A673 (cell line): ENCODE measurements around the gene BANP. TPM values are rescaled to one million over a fixed set of nuclear protein-coding genes. Genes with fewer than 3 reads are reported as not detected.

ENCODE experiments used
- BruUV-seq: library from RNA; stranded (reverse); fragments of 400-500 nt; replicated peaks from 2 replicates; lab custom pipeline; 2021; lab: Mats Ljungman, UMichigan
- CTCF ChIA-PET: fragments of 300-600 bp; sonication (Branson Sonifier 250); formaldehyde crosslinking; loops from one replicate; lab custom pipeline; 2022; ENCODE audit warnings: antibody characterized with exemption; lab: Charles Lee
- POLR2A ChIA-PET: fragments of 300-600 bp; sonication (Branson Sonifier 250); formaldehyde crosslinking; loops from one replicate; lab custom pipeline; 2022; ENCODE audit warnings: antibody characterized with exemption; ENCODE audit not compliant: low non-redundant PET; lab: Charles Lee
- DNase-seq: peaks from one replicate; pipeline ENCODE4 v3.0.0-alpha.2; 2015; ENCODE audit warnings: low spot score
- H3K27ac ChIP-seq: fragments of 200-600 bp; sonication (generic); 2 replicates; pipeline ENCODE4 v1.5.1; 2016; ENCODE audit warnings: mixed run types, low read depth, mild to moderate bottlenecking, mixed read lengths, antibody characterized with exemption, low read length; ENCODE audit not compliant: poor library complexity, severe bottlenecking
- H3K27me3 ChIP-seq: fragments of 200-600 bp; sonication (generic); replicated peaks from 2 replicates; pipeline ENCODE4 v1.6.1; 2017; ENCODE audit warnings: mixed run types, low read depth, mild to moderate bottlenecking, mixed read lengths, antibody characterized with exemption, low read length; ENCODE audit not compliant: insufficient read depth, poor library complexity
- H3K36me3 ChIP-seq: fragments of 200-600 bp; sonication (generic); 2 replicates; pipeline ENCODE4 v1.6.1; 2016; ENCODE audit warnings: mixed run types, mild to moderate bottlenecking, mixed read lengths, antibody characterized with exemption, low read length; ENCODE audit not compliant: insufficient read depth, poor library complexity, severe bottlenecking
- H3K4me1 ChIP-seq: fragments of 200-600 bp; sonication (generic); 2 replicates; pipeline ENCODE4 v1.6.1; 2017; ENCODE audit warnings: mixed run types, mild to moderate bottlenecking, mixed read lengths, antibody characterized with exemption, low read length; ENCODE audit not compliant: insufficient read depth, poor library complexity, severe bottlenecking
- H3K4me3 ChIP-seq: fragments of 200-600 bp; sonication (generic); 2 replicates; pipeline ENCODE4 v1.5.1; 2016; ENCODE audit warnings: low read depth, mixed run types, mild to moderate bottlenecking, mixed read lengths, low read length; ENCODE audit not compliant: poor library complexity, severe bottlenecking
- H3K9me3 ChIP-seq: fragments of 200-600 bp; sonication (generic); 2 replicates; pipeline ENCODE4 v1.6.1; 2016; ENCODE audit warnings: mixed run types, low read depth, mild to moderate bottlenecking, mixed read lengths, antibody characterized with exemption, low read length; ENCODE audit not compliant: poor library complexity, severe bottlenecking
- CTCF ChIP-seq: fragments of 300-800, 200-600 bp; sonication (generic); conservative IDR thresholded peaks from 2 replicates; pipeline ENCODE4 v1.5.1; 2017; ENCODE audit warnings: low read depth, mild to moderate bottlenecking, antibody characterized with exemption, low read length, moderate library complexity, mixed read lengths
- EZH2 ChIP-seq: fragments of 200-600 bp; sonication (generic); IDR thresholded peaks from 2 replicates; pipeline ENCODE4 v1.6.1; 2017; ENCODE audit warnings: borderline replicate concordance, low read depth, mild to moderate bottlenecking, mixed read lengths, antibody characterized with exemption, low read length; ENCODE audit not compliant: poor library complexity, severe bottlenecking
- intact Hi-C: fragments of 100-400 bp; cut with micrococcal nuclease; formaldehyde crosslinking; loops from one replicate; pipeline ENCODE4 v1.10.0; 2022; ENCODE audit not compliant: unreplicated experiment
- total RNA-seq: library from RNA; stranded (reverse); gene quantifications from 2 replicates; pipeline ENCODE4 v1.2.3, GENCODE V29; 2021

BANP gene
- total RNA-seq, 1 experiment from 2014 or later: 44.3 TPM

GRCh38 chr16:87948735-87949070 lies 2.5 kb upstream of the BANP start:
- H3K4me3 ChIP-seq: no peak overlapping the region
- no TSS peak for BruUV-seq
- peaks cover 11% of the 10 kb centered on the region for H3K4me1 ChIP-seq
- no peak for DNase-seq
- H3K9me3 ChIP-seq: no peaks in the 10 kb centered on the region
- TF ChIP-seq EZH2 (no peak), CTCF (no peak)
- intact Hi-C loops: no loop called here
- H3K36me3 ChIP-seq: peaks cover 6% of the 10 kb centered on the region
- POLR2A ChIA-PET: no interaction called here
- H3K27me3 ChIP-seq: no peaks in the 10 kb centered on the region
- CTCF ChIA-PET: no interaction called here
- no peak overlapping the region for H3K27ac ChIP-seq

- CTCF ChIA-PET: no interaction called here
- Histone ChIP-seq H3K4me1 (peaks cover 11% of the 10 kb centered on the region), H3K36me3 (peaks cover 11% of the 10 kb centered on the region), H3K27ac (no peak overlapping the region), H3K4me3 (no peak overlapping the region), H3K27me3 (no peaks in the 10 kb centered on the region), H3K9me3 (no peaks in the 10 kb centered on the region)
- no TSS peak for BruUV-seq
- POLR2A ChIA-PET: no interaction called here
- no peak for TF ChIP-seq CTCF
- DNase-seq: no peak
- intact Hi-C loops: no loop called here
These were observed 2.0 kb upstream of the BANP start for GRCh38 chr16:87949071-87949744.

- Histone ChIP-seq H3K27me3 (no peaks in the 10 kb centered on the region), H3K27ac (peak overlapping the region; percentile 97), H3K4me3 (peak overlapping the region; percentile 97), H3K9me3 (no peaks in the 10 kb centered on the region), H3K4me1 (peaks cover 23% of the 10 kb centered on the region), H3K36me3 (peaks cover 13% of the 10 kb centered on the region)
- intact Hi-C loops: loop anchor here (10.0 kb wide), 2 partner anchors 73 to 483 kb away; no protein-coding TSS in a partner anchor
- DNase-seq: peak; percentile 38
- ChIA-PET CTCF (interaction anchor here (0.9 kb wide), 1 partner anchor 80 kb away, joined by 6 read pairs; no protein-coding TSS in a partner anchor), POLR2A (interaction anchor here (0.6 kb wide), 2 partner anchors 78 to 171 kb away, joined by 3 to 7 read pairs; no protein-coding TSS in a partner anchor)
- no TSS peak for BruUV-seq
- TF ChIP-seq EZH2 (no peak), CTCF (0 out of 2 replicates have a peak, but pooled peaks have one; percentile 28)
These were observed 611 bp downstream of the BANP start for GRCh38 chr16:87951552-87952538.
